Hematopoietic multipotent progenitor cell treated with erythropoietin and hydrocortisone succinate and interleukin-3 and kit ligand, for 15 days (in vitro differentiated cells): ENCODE results near the gene EFEMP1.

ENCODE experiments used
- DNase-seq: peaks from one replicate; pipeline ENCODE4 v3.0.0-alpha.2; 2015; ENCODE audit warnings: low spot score

The EFEMP1 gene

DNA sequence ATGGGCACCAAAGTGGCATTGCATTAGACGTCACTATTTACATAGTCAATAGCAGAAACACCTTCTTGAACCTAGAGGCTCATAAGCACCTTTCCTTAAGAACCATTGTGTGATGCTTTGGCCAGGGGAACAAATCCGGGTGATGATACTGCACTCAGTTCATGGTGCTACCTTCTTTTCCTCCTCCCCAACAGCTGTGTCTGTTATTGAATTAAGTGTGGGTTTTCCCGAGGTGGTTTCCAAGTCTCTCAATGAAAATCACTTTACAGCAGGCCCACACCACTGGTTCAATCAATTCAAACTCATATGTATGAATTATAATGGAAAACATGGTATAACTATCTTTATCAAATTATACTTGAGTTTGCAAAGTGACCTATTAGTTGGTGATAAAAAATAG is 9.3 kb upstream of the EFEMP1 start:
- DNase-seq, result no peak

DNA sequence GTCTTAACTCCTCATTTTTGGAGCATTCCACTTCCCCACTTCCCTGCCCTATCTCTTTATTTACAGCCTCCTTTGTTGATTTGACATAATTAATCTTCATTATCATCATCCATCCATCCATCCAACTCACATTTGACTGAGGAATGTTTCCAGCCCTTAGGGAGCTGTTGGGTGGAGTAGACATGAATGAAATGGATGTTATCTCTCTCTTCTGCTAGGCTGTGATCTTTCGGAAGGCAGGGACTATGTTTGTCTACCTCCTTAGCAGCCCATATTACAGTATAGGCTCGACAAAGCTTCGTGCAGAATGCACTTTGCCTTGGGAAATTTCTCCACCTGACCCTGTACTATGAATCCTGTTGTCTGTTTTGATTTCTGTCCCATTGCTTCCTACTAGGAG is 7.7 kb upstream of the EFEMP1 start:
- DNase-seq, result no peak

DNA sequence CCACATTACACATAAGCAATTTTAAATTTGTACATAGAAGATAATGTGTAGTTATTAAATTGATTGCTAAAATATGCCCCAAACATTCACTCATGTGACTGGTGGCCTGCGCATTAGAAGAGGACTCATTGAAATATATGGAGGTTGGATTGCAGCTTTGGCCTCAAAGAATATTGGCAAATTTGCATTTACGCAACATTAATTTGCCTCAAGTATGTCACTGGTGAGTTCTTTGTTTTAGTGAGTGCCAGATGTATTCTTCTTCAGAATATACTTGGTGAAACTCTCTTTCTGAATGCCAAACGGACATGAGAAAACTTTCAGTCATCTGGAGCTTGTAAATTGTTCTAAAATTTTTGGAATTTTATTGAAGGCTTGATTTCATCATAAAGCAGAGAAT is 5.9 kb upstream of the EFEMP1 start:
- DNase-seq, result no peak

DNA sequence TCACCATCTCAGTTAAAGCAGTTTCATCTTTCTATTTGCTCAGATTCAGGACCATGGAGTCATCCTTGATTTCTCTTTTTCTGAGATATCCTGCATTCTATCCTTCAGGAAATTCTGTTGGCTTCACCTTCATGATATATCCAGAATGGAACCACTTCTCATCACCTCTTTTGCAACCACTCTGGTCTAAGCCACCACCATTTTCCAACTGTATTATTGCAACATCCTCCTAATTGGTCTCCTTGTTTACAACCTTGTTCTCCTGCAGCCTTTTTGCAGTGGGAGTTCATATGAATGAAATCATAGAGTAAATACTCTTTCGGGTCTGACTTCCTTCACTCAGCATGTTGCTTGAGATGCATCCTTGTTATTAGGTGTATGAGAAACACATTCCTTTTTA is 3.4 kb upstream of the EFEMP1 start:
- no peak for DNase-seq

DNA sequence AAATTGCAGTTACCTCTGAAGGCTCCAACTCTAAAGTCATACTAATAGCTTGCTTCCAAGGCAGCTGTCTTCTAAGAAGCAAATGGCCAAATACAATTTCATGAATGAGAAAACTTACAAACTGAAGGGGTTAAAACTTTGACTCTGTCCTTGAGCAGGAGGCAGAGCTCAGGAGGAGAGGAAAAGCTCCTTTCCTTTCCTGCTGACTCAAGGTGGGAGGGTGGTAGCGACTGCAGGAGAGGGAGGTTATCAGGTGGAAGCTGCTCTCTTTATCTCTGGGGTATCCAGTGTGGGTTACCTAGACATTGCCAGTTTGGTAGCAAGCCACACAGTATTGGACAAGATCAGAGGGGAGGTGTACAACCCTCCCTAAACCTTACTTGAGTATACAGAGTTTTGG is 2.7 kb upstream of the EFEMP1 start:
- no peak for DNase-seq

DNA sequence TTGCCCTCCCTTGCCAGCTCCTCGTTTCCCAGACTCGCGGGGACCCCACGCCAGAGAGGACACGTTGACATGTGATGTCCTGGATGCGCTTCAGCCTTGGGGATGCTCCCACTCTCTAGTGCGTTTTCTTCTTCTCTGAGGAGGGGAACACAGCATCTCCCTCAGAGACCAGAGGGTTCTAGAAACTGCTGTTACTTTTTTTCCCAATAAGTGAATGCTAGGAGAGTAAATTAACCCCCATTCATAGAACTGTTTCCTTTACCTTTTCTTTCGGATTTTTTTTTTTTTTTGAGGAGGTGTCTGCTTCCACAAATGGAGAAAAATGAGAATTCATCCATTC is 370 bp upstream of the EFEMP1 start:
- no peak for DNase-seq

DNA sequence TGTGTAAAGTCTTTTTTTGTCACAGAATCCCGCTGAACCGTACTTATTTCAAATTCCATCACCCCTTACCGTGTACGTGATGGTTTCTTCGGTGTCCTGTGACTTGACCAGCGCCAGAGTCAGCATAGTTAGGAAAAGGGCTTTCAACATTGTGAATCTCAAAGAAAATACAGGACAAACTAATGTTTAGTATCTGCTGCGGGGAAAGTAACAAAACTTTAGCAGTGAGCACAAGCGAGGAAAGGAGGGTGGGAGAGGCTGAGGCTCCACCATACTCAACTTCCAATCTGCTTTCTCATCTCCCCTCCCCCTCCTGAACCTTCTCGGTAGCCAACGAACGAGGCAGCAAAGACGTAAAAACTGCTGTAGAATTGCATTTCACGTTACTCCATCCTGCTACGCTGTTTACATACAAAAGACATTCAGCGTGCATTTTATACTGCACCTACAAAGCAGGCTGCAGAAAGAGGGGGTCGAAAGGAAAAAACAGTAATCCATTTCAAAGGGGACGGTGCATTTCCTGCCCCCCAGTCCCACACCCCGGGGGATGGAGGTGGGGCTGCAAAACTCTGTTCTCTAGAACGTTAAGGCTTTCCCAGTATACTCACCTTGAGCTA is 1.2 kb downstream of the EFEMP1 start:
- no peak for DNase-seq

DNA sequence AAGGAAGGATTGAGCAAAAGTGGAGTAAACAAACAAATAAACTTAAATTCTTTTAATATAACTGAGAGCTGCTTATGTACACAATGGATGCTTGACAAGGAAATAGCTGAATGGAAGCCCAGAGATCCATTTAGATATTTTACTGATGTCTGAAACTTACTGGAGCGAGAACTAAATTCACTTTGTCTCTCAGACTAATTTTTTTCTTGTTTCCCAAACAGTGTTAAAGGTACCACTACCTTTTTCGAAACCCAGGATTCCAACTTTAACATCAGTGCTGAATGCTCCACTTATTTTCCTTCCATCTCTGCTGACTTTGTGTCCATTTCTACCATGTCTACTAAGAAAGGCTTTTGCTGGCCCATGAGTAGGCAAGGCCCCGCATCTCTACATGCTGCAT is 4.0 kb downstream of the EFEMP1 start:
- DNase-seq, result no peak

DNA sequence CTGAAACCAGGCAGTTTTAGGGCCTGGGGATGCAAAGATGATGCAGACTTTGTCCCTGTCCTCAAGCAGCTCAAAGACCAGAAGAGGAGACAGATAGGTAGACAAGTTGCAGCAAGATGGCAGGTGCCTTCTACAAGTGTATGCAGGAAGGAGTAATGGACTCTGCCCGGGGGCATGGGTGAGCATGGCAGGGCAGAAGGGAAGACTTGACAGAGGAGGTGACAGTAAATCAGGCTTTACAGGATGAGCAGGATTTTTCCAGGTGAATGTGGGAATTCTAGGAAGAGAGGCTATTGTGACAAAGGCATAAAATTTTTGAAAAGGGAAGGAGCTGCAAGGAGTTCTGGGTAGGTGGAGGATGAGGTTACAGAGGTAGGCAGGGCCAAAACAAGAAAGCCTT is 4.7 kb downstream of the EFEMP1 start:
- DNase-seq, result no peak

DNA sequence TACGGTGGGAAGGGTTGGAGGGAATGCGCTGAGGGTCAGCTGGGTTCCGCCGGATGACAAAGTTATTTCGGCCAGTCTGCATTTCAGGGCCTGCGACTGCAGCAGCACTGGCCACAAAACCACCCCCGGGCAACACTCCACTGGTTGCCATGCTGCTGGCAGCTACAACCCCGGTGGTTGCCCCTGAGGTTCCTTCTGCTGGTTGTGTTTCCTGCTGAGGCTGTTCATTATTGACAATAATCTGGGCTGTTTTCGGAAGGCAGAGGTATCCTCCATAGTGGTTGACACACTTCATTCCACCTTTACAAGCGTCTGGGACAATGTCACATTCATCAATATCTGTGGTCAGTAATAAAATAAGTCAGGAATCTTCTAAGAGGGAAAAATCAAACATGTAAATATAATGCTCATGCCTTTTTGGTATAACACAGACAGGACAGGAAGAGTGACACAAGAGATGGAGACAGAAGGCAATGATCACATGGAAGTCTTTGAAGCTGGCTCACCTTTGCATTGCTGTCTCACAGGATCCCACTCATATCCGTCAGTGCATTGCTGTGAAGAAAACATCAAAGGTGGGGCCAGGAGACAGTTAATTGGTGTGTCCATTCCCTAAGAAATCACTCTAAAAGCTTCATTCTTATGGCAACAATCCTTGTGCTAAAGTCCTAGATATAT is 5.7 kb downstream of the EFEMP1 start:
- no peak for DNase-seq

DNA sequence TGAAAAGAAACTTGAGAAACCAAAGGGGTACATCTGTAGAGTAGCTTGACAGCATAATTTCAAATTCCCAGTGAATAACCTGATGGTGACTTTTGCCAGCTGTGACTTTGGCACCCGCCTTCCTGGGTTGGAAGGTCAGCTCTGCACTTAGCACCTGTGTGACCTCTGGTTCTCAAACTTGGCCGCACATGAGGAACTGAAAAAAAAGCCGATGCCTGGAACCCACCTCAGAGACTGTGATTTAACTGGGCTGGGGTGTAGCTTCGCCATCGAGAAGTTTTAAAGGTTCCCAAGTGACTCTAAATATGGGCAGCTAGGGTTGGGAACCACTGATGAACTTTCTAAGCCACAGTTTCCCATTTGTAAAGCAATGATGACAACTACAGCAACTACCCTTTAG is 6.5 kb downstream of the EFEMP1 start:
- no peak for DNase-seq

DNA sequence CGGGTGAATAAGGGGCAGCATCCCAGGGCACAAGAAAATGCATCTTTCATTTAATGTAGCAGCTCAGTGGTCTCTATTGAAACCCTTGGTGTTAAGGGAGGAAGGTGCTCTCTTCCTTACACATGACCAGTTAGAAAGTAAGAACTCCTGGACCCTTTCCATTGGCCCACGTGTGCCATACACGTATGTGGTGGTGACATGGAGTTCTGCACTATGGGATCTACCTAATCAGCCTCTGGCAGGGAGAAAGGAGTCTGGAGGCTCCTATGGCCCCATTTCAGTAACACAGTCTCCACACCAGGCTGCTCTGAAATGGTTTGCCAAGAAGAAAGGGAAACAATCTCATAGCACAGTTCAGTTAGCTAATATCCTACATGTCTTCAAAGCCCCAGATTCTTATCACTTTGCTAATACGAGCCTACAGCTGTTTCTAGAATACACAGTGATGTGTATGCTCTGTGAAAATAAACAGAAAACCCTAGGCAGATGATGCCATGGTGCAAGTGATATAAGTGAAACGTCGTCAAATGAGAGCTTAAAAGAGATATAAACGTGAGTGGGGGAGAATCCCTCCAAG is 7.0 kb downstream of the EFEMP1 start:
- DNase-seq, result no peak

DNA sequence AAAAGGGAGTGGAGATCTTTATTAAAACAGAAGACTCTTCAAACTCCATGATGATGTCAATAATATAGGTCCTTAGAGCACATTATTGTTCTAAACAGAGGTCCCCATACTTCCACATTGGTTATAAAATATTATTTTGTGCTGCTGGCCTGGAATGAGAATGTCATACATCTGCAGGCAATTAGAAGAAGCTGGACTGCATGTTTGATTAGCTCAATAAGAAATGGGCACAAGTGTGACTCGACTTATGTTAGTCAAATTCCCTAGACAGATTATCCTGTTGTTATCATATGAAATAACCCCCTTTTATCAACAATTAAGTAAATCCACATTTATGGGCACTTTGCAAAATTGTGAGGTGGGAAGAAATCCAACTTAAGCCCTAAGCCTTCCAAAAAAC is 8.8 kb downstream of the EFEMP1 start:
- DNase-seq, result no peak

DNA sequence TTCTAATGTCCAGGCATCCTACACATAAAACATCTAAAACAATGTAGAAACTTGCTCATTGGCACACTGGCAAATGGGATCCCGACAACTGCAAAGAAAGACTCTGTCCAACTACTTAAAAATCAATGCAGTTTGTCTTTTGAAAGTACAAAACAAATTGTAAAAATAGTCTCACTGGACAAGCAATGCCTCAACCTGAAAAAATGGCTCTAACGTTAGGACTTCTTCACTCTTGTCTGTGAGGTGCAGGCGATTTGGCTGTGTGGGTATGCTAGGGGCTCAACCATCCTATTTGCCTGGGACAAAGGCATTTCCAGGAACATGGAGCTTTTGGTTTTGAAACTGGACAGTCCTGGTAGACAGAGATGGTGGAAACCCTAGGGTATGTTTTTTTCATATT is 10.7 kb downstream of the EFEMP1 start:
- DNase-seq, result no peak

DNA sequence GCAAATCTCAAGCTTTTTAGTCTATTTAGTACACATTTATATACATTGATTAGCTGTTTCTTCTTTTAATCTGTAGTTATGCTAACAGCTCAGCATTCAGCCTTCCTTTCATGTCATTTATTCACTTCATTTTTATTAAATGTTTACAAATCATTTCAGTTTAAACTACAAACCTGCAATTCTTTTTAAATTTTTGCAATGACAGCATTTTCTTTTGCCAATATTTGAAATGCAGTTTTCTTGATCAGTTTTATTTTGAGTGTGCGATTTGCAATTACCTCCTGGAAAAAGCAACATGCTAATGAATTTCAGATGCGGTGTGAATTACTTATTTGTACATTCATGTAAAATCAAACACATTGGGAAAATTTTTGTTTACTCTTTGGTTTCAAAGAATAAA is 13.5 kb downstream of the EFEMP1 start:
- DNase-seq, result no peak

DNA sequence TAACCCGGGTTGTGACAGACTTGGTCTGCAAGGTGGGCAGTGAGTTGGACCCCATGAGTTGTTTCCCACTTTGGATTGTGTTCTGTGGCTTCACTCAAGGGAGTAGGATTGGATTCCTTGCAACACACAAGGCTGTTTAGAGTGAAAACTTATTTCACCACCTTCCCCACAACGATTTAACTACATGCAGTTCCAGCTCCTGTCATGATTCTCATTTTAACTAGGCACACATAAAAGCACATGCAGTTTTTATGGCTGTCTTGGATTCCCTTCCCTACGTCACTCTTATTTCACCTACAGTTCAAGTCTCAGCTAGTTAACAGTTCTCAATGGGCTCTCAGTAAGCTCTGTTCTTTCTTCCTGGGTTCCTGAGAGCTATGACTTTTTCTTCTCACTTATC is 15.9 kb downstream of the EFEMP1 start:
- DNase-seq, result no peak

DNA sequence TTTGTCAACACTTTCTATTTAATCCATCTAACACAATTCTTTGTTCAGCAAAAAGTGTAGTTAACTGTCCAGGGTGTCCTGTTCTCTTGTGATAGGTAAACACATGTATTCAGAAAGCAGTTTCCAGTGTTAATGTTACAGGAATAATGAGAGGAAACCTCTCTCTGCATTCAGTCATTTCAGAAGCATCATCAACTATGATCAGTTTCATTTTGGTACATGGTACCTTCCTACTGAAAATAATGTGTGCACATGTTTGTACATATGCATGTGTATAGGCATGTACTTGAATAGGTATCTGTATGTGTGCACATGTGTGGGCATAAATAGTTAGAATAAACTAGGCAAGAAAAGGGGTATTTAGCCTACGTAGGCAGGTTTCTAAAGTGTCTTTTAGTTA is 16.6 kb downstream of the EFEMP1 start:
- DNase-seq, result no peak

DNA sequence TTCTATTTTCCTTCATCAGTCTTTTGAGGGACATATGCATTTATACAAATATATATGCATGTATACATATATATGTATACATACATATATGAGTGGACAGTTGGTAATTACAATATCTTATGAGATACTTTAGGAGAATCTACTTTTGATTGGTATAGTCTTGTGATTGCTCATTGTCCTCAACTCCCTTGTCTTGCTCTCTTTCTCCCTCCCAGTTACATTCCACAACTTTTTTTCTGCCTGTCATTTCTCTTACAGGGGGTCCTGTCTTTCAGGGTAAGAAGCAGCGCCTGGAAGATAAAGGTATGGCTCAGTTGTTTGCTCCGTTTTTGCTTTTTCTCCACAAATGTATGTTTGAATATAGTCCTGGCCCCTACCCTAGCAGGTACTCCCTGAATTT is 19.9 kb downstream of the EFEMP1 start:
- DNase-seq, result no peak

DNA sequence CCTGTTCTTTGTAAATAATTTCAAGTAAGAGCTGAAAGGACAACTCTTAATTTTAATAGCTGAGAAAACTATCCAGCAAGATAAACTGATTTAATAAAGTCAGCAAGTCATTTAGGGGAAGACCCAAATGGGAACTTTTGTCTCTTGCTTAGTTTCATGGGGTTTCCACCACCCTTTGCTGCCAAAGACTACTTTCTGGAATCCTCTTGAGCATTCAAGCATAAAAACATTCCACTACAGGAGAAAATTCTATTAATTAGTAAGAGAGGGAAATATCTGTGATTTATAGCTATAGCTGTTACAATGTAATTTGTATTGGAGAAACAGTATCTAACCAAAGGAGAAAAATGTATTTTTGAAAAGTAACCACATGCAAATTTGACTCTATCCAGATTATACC is 20.6 kb downstream of the EFEMP1 start:
- no peak for DNase-seq

DNA sequence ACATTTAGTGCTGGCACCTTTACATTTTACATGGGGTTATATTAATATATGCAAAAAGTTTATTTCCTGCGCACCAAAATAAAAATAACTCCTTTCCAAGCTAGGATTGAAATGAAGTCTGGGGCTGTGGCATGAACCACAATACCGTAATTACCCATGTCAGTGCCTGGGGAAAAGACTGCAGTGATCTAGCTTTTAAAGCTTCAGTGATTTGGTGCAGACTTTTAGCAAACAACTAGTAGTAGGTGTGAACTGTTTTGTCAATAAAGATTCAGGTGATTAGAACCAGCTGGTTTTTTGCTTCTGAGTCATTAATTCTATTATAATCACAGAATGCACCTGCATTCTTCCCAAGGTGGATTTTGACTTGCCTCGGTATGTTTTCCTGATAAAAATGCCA is 21.2 kb downstream of the EFEMP1 start:
- DNase-seq, result no peak

DNA sequence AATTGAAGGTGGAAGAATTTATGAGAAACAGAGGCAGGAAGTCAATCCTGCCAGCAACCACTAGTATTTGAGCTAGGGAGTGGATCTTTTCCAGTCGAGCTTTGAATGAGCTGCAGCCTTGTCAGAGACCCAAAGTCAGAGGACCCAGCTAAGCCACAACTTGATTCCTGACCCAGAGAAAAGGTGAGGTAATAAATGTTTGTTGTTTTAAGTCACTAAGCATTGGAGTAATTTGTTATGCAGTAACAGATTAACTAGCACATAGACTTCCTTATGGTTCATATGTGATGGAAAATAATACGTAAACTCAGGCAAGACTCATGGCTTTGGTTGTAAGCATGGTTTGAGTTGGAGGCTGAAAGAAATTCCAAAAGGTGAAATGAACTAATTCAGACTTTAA is 21.6 kb downstream of the EFEMP1 start:
- no peak for DNase-seq

DNA sequence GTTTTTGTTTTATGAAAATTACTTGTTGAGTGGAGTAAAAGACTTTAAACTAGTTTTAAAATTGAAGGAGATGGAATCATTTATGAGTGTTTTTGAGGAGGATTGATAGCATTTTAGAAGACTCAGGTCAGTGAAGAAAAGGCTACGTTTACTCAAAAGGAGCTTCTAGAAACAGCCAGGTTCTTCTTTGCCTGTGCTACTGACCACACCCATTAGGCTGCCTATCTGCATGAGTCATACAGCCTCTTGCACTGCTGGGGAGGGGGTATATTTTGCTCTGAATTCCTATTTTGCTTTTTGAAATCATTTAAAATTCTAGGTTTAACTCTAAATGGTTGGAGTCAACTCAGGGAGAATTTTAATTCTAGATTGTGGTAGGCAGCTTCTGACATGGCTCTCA is 22.3 kb downstream of the EFEMP1 start:
- DNase-seq, result no peak

DNA sequence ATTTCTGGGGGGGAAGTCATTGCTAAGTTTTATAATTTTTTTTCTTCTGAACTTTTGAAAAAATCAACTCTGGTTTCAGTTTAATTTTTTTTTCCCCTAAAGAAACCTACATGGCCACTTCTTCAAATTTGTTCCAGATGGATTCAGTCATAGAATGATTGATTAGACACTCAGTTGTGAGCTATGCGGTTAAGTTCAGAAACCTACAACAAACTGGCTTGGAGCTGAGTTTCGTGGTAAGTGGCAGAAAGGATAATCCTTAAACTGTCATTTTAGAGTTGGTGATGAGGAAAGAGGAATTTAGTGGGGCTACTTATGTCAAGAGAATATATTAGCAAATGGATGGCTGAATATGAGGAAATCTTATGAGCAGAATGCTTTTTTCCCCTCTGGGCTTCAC is 23.7 kb downstream of the EFEMP1 start:
- no peak for DNase-seq

DNA sequence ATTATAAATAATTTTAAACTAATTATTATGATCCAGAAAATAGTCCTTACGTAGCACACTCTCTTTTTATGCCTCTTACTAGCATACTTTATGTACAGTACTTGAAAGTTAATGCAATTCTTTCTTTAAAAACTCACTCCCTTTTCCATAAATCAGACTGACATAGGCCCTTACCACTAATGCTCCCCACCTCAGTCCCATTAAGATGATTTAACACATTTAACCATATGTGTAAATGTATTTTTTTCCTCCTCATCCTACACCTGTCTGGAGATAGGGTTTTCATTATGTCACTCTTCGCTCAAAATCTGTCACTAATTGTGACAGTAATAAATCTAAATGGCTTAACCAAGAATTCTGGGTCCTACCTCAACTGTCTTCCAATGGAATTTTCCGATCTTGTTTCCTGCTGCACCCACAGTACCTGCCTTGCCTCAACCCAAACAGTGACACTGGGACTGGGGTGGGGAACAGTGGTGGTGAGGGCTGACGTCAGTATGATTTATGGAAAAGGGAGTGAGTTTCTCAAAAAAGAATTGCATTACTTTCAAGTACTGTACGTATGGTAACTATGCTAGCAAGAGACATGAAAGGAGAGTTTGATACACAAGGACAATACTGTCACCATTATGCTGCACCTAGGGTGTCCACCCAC is 25.1 kb downstream of the EFEMP1 start:
- no peak for DNase-seq
